Stomach (tissue), 4 donors: ENCODE results near the gene SLC36A4.

Experiments
- CTCF ChIP-seq, 7 experiments: fragments of 450-650 bp in 4 of 7; fragments of 200-600 bp in 3 of 7; sonication (generic) in 3 of 7; IDR thresholded peaks; one replicate each; pipeline ENCODE4 v1.5.1; 2016 to 2019; ENCODE audit warnings: antibody characterized with exemption in 7 of 7, control low read depth in 2 of 7, mild to moderate bottlenecking in 1 of 7
- POLR2A ChIP-seq, 4 donors: fragments of 450-650 bp; IDR thresholded peaks; one replicate each; pipeline ENCODE4 v1.6.1; 2016; ENCODE audit warnings: antibody characterized with exemption in 4 of 4, control low read depth in 2 of 4, mild to moderate bottlenecking in 1 of 4, moderate library complexity in 1 of 4
- POLR2AphosphoS5 ChIP-seq, 3 donors: sonication (generic); formaldehyde crosslinking; IDR thresholded peaks; one replicate each; pipeline ENCODE4 v1.6.1; 2016; ENCODE audit warnings: antibody characterized with exemption in 3 of 3

- TF ChIP-seq CTCF (IDR thresholded peaks at IDR 0.05) (no peak), POLR2AphosphoS5 (IDR thresholded peaks at IDR 0.05) (no peak), POLR2A (IDR thresholded peaks at IDR 0.05) (no peak)
Observed at GRCh38 chr11:93145390-93145915, 52.3 kb downstream of the SLC36A4 start.
